ENCODE data around the gene ARPC2. TPM values are rescaled to one million over a fixed set of nuclear protein-coding genes. Genes with fewer than 3 reads are reported as not detected.

Gene ARPC2
- total RNA-seq, 1 donor from 2014 or later = 172 TPM

Other genes starting within 250 kb of the ARPC2 start
- 73.1 TPM for gene TNS1, start 214.2 kb upstream of the ARPC2 start, total RNA-seq
- gene RUFY4, start 147.9 kb upstream of the ARPC2 start, total RNA-seq = not detected
- under 0.01 TPM for gene CXCR2, start 91.2 kb upstream of the ARPC2 start, total RNA-seq
- gene CXCR1, start 50.2 kb upstream of the ARPC2 start, total RNA-seq = 0.52 TPM
- 1.0 TPM for gene GPBAR1, start 43.8 kb downstream of the ARPC2 start, total RNA-seq
- gene AAMP, start 52.9 kb downstream of the ARPC2 start, total RNA-seq = 121 TPM
- 39.1 TPM for gene PNKD, start 53.3 kb downstream of the ARPC2 start, total RNA-seq
- 109 TPM for gene TMBIM1, start 75.3 kb downstream of the ARPC2 start, total RNA-seq
- not detected for gene CATIP, start 139.7 kb downstream of the ARPC2 start, total RNA-seq
- gene SLC11A1, start 165.1 kb downstream of the ARPC2 start, total RNA-seq = 1.0 TPM
- 44.4 TPM for gene CTDSP1, start 182.7 kb downstream of the ARPC2 start, total RNA-seq
- gene VIL1, start 201.9 kb downstream of the ARPC2 start, total RNA-seq = not detected